Vagina (tissue), 2 donors: ENCODE data around the gene PROZ. TPM values are rescaled to one million over a fixed set of nuclear protein-coding genes. Genes with fewer than 3 reads are reported as not detected.

ENCODE experiments used
- DNase-seq, 2 donors: peaks; one replicate each; pipeline ENCODE4 v3.0.0-alpha.2; 2017; ENCODE audit errors: extremely low spot score in 2 of 2
- H3K27ac ChIP-seq: fragments of 200-600 bp; sonication (generic); one replicate; pipeline ENCODE4 v1.5.1; 2019
- H3K27me3 ChIP-seq: fragments of 200-600 bp; sonication (generic); one replicate; pipeline ENCODE4 v1.5.1; 2019
- H3K36me3 ChIP-seq, 2 donors: fragments of 200-600 bp; sonication (generic); one replicate each; pipeline ENCODE4 v1.5.1; 2017 to 2019
- H3K4me1 ChIP-seq: fragments of 200-600 bp; sonication (generic); one replicate; pipeline ENCODE4 v1.5.1; 2019
- H3K4me3 ChIP-seq, 2 donors: fragments of 200-600 bp; sonication (generic); 1 replicate in 1 of 2; 2 replicates in 1 of 2; pipeline ENCODE4 v1.5.1; 2016 to 2019
- H3K9me3 ChIP-seq: fragments of 200-600 bp; sonication (generic); one replicate; pipeline ENCODE4 v1.5.1; 2019
- CTCF ChIP-seq, 3 experiments: fragments of 450-650 bp in 2 of 3; fragments of 200-600 bp in 1 of 3; sonication (generic) in 1 of 3; IDR thresholded peaks; one replicate each; pipeline ENCODE4 v1.5.1; 2017 to 2019; ENCODE audit warnings: antibody characterized with exemption in 3 of 3, mild to moderate bottlenecking in 2 of 3, moderate library complexity in 2 of 3
- POLR2A ChIP-seq, 2 donors: fragments of 450-650 bp; IDR thresholded peaks; one replicate each; pipeline ENCODE4 v1.6.1; 2017; ENCODE audit warnings: antibody characterized with exemption in 2 of 2, mild to moderate bottlenecking in 2 of 2, moderate library complexity in 2 of 2
- POLR2AphosphoS5 ChIP-seq, 2 donors: sonication (generic); formaldehyde crosslinking; IDR thresholded peaks; one replicate each; pipeline ENCODE4 v1.9.0; 2017; ENCODE audit warnings: antibody characterized with exemption in 2 of 2, mild to moderate bottlenecking in 2 of 2, low read depth in 1 of 2; ENCODE audit not compliant: insufficient read depth in 1 of 2
- intact Hi-C: fragments of 100-400 bp; cut with DNase I; formaldehyde crosslinking; loops from one replicate; pipeline ENCODE4 v1.15.1; 2023
- total RNA-seq: library from RNA; depleted of rRNA; stranded (reverse); fragments of >200 nt; gene quantifications from one replicate; pipeline ENCODE4 v1.2.3, GENCODE V29; 2016

PROZ gene
- total RNA-seq, 1 donor from 2014 or later, result not detected

- no peaks in the 10 kb centered on the region for H3K9me3 ChIP-seq
- H3K27ac ChIP-seq, result no peak overlapping the region
- DNase-seq, result no peak
- intact Hi-C loops, result no loop called here
- H3K4me1 ChIP-seq, result no peaks in the 10 kb centered on the region
- TF ChIP-seq POLR2A (IDR thresholded peaks at IDR 0.05), result no peak
- TF ChIP-seq POLR2AphosphoS5 (IDR thresholded peaks at IDR 0.05; ENCODE audit: insufficient read depth in 1 of 2, low read depth in 1 of 2), result no peak
- no peak for TF ChIP-seq CTCF (IDR thresholded peaks at IDR 0.05)
- peaks cover 0 to 67% of the 10 kb centered on the region in 2 donors for H3K36me3 ChIP-seq
- H3K27me3 ChIP-seq, result no peaks in the 10 kb centered on the region
- no peak overlapping the region for H3K4me3 ChIP-seq
Observed at GRCh38 chr13:113176280-113176679, 17.8 kb downstream of the PROZ start.

GRCh38 chr13:113176822-113177221 lies 18.4 kb downstream of the PROZ start:
- Histone ChIP-seq H3K27me3 (no peaks in the 10 kb centered on the region), H3K27ac (no peak overlapping the region), H3K4me3 (no peak overlapping the region), H3K9me3 (no peaks in the 10 kb centered on the region), H3K4me1 (no peaks in the 10 kb centered on the region), H3K36me3 (peaks cover 0 to 65% of the 10 kb centered on the region in 2 donors)
- TF ChIP-seq POLR2AphosphoS5 (IDR thresholded peaks at IDR 0.05; ENCODE audit: insufficient read depth in 1 of 2, low read depth in 1 of 2) (no peak), CTCF (IDR thresholded peaks at IDR 0.05) (no peak), POLR2A (IDR thresholded peaks at IDR 0.05) (no peak)
- no peak for DNase-seq
- intact Hi-C loops, result no loop called here

- intact Hi-C loops, result no loop called here
- Histone ChIP-seq H3K27ac (no peak overlapping the region), H3K36me3 (peaks cover 0 to 72% of the 10 kb centered on the region in 2 donors), H3K27me3 (no peaks in the 10 kb centered on the region), H3K4me3 (no peak overlapping the region), H3K4me1 (no peaks in the 10 kb centered on the region), H3K9me3 (no peaks in the 10 kb centered on the region)
- no peak for TF ChIP-seq POLR2AphosphoS5 (IDR thresholded peaks at IDR 0.05; ENCODE audit: insufficient read depth in 1 of 2, low read depth in 1 of 2)
- TF ChIP-seq POLR2A (IDR thresholded peaks at IDR 0.05), result no peak
- no peak for TF ChIP-seq CTCF (IDR thresholded peaks at IDR 0.05)
- DNase-seq, result peak in 1 of 2 donors; percentile 25
Observed at GRCh38 chr13:113178070-113178895, 19.8 kb downstream of the PROZ start.

GRCh38 chr13:113178896-113179167 lies 20.4 kb downstream of the PROZ start:
- no peak overlapping the region for H3K4me3 ChIP-seq
- H3K27me3 ChIP-seq, result no peaks in the 10 kb centered on the region
- intact Hi-C loops, result no loop called here
- peaks cover 0 to 77% of the 10 kb centered on the region in 2 donors for H3K36me3 ChIP-seq
- no peaks in the 10 kb centered on the region for H3K4me1 ChIP-seq
- H3K9me3 ChIP-seq, result no peaks in the 10 kb centered on the region
- no peak overlapping the region for H3K27ac ChIP-seq
- TF ChIP-seq POLR2A (IDR thresholded peaks at IDR 0.05), result no peak
- TF ChIP-seq POLR2AphosphoS5 (IDR thresholded peaks at IDR 0.05; ENCODE audit: insufficient read depth in 1 of 2, low read depth in 1 of 2), result no peak
- TF ChIP-seq CTCF (IDR thresholded peaks at IDR 0.05), result no peak
- DNase-seq, result no peak
